Embryonic facial prominence (tissue), 1 donor: ENCODE measurements around the gene PDIA4.
"Not testable (repeated sequence)": the region's sequence is repeated elsewhere in the genome, so short reads cannot be mapped to it uniquely, and the experiment has no call there.

Experiments used
- DNase-seq: peaks from one replicate; pipeline ENCODE4 v3.0.0-alpha.2; 2016; ENCODE audit errors: extremely low spot score

PDIA4 gene

DNA sequence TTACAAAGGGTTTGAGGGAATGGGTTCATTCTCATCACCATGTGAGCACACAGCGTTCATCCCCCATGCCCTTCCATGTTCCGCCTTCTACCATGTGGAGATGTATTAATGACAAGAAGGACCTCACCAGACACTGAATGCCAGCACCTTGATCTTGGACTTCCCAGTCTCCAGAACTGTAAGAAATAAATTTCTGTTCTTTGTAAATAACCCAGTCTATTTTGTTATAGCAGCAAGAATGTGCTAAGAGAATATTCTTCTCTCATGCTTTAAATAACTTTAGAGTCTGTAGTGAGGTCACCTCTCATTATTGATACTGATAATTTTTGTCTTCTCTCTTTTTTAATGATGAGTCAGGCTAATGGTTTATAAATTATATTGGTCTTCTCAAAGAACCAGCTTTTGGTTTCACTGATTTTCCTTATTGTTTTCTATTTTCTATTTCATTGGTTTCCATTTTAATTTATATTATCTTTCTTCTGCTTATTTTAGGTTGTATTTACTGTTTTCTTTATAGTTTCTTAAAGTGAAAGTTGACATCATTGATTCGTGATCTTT is 3.1 kb upstream of the PDIA4 start:
- no peak for DNase-seq

DNA sequence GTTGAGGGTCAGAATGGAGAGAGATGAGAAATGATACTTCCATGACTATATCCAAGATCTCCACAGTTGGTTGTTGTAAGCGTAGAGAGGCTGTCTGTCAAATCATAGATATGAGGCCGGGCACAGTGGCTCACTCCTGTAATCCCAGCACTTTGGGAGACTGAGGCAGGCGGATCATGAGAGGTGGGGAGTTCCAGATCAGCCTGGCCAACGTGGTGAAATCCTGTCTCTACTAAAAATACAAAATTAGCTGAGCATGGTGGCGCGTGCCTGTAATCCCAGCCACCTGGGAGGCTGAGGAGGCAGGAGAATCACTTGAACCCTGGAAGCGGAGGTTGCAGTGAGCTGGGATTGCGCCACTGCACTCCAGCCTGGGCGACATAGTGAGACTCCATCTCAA is 2.1 kb upstream of the PDIA4 start:
- not testable (repeated sequence) for DNase-seq

DNA sequence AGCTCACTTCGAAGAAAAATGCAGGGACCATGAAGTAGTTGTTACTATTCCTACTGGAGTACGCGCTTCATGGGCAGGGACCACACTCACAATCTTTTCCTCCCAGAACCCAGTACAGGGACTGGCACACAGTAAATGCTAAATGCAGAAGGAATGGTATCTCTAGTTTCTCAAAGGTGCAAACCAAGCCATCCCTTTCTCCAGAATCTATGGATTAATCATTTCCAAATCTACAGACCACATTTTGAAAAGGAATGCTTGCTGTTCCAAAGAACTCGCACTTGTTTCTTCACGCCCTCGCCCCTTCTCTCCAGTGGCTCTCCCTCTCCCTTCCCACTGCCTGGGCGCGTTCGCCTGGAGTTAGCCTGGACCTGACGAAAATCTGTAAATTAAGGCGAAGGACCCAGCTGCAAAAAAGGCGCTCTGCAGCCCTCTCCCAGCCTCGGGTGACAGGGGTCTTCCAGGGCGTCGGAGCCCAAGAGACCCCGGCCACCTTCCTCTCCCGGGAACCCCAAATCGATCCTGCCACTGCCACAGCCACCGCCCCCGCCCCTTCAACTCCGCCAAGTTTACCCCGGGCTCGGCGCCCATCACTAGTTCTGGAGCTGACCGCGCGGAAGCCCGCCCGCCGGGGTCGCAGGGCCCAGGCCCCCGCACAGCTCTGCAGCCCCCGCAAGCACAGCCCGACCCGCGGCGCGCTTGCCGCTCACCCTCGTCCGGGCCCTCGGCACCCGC is 527 bp downstream of the PDIA4 start:
- no peak for DNase-seq

DNA sequence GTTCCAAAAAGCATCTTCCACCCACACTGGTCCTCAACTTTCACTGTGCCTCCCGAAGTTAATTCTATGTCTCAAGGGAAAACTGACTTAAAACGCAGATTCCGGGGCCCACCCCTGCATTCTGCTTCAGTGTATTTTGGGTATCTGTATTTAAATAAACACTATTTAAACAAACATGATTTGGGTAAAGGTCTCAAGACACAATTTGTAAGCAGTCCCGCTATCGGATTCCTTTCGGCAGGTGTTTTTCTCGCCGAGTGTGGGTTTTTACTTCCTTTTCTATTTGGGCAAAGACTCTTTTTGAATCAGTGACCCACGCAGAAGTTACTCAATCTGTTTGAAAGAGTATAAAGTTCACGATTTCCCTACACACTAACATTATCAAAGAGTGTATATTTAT is 1.2 kb downstream of the PDIA4 start:
- no peak for DNase-seq

DNA sequence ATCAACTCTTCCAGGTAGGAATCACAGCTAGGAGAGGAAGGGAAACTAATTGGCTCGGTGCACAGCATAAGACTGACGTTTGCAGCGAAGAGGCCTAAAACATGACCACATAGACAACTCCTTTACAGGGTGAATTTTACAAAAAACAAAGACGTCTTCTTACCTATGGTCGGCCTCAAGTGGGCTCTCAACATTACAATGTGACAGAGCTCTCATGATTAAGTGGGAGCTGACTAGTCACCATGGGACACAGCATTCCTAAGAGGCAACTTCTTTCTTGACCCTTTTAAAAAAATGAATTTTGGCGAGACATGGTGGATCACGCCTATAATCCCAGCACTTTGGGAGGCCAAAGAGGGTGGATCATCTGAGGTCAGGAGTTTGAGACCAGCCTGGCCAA is 4.6 kb downstream of the PDIA4 start:
- DNase-seq, result no peak

DNA sequence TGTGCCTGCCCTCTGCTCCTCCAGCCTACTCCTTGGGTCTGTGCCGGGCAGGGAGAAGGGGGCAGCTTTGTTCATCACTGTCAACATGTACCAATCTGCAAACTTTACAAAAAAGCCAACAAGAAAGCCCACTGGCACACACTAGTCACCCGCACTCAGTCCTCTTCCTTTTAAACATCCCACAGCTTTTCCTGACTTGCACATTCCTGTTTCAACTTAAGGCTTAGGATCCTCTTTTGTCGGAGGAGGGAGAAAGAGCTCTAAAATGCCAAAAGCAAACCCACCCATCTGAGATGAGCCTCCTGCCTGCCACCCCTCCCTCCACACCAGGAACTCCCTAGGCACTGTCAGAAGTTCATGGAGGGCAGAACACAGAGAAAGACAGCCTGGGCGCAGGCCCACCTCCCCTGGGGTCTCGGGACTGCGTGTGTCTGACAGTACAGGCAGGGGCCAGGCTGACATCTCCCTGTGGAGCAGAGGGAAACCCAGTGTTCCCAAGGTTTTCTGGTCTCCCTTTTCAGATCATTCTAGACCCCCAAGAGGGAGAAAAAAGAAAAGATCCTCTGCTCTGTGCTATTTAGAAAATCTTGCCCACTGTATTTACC is 5.4 kb downstream of the PDIA4 start:
- DNase-seq, result no peak

DNA sequence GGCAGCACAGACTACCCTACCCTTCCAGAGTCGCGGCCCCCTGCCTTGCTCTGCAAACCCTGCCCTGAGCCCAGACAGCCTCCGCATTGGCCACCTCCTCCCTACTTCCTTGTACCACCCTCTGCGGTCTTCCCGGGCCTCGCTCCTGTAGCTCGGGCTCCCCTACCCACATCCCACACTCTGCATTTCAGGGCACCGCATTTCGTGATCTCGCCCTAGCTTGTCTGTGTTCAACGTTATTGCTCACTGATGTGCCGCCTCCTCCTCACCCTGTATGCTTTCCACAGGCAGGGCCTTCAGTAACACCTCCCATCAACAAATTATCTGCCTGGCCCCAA is 6.6 kb downstream of the PDIA4 start:
- DNase-seq, result no peak

DNA sequence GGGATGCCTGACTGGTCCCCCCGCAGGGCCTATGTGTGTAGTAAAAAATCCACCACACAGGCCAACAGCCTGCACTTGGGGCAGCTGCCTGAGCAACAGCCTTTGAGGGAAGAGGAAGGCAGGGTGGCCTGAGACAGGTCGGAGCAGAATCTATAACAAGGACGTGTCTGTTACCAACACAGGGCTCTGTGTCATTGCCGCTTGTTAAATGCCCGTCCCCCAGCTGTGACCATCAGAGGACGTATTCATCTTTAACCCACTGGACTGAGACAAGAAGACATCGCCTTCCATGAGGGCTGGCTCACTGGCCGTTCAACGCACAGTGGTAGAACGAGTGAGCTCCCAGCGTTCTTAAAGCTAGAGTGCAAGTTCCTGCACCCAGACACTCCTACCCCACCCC is 7.8 kb downstream of the PDIA4 start:
- DNase-seq, result no peak

DNA sequence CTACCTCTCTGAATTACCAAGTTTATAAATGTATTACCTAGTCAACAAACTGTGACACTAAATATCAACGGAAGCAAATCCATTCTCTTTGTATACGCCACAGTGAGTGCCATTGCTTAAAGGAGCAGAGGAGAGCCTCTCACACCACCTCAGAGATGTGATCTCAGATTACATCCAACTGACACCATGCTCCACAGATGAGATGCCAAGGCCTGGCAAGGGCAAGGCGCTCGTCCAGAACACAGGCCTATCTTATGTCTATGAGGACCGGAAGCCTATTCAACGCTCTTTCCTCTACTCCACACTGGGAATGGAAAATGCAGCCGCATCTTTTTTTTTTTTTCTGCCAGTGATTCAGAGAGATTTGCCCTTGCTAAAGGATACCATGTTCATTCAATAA is 11.4 kb downstream of the PDIA4 start:
- DNase-seq, result no peak

DNA sequence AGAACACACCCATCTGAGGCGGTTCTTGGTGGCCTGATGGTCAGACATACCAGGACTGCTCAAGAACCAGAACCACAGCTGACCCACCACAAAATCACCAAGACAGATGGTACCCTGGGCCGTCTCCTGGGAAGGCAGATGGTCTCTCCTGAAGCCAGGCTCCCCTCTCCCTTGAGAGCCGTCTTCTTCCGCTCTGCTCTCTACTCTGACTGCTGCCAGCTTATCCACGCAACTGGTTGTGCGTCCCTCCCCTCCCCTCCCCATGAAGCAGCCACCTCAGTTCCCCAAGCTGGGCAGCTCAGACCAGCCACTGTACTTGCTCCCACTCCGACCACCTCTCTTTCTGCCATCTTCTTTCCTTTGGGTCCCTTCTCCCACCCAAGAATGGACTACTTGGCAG is 14.0 kb downstream of the PDIA4 start:
- DNase-seq, result no peak

DNA sequence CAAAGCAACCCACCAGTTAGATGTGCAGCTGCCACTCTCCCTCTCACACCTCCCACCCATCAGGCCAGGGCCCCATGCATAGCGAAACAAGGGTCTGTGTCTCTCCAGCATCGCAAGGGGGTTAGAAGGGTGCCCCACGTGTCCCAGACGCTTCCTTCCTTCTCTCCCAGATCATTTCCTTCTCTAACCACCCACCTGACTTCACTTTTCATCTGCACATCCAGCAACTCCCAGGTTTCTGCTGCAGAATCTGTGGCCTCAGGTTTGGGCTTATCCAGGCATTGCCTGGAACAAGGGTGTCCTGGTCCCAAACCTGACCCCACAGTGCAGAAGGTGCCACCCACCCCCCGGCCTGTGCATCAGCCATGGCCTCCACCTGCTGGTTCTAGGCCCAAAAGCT is 14.4 kb downstream of the PDIA4 start:
- no peak for DNase-seq

DNA sequence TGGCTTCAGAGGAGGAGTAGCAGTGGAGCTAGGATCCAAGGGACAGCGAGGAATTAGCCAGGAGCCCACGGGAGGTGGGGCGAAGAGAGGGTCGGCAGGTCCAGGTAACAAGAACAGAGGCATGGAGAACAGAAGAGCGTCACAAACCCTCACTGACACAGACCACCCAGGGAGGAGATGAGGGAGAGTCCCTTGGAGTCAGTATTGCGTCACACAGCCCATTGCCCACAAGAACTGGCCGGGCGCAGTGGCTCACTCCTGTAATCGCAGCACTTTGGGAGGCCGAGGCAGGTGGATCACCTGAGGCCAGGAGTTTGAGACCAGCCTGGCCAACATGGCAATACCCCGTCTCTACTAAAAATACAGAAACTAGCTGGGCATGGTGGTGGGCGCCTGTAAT is 15.6 kb downstream of the PDIA4 start:
- DNase-seq, result not testable (repeated sequence)

DNA sequence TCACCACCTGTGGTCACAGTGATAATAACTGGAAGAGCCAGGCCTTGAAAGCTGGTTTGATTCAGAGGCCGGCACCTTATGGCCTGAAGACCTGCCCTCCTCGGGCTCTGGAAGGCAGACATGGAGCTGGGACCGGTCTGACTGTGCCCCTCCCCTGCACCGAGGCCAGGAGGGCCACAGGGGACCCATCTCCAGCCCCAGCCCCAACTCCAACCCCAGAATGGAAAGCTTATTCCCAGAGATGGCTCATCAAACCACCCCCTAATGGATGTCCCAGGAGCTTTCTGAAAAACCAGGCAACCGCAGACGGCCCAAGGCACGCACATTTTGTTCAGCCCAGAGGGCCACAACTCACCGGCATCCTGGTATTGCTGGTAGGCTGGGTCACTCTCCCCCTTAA is 16.8 kb downstream of the PDIA4 start:
- DNase-seq, result no peak

DNA sequence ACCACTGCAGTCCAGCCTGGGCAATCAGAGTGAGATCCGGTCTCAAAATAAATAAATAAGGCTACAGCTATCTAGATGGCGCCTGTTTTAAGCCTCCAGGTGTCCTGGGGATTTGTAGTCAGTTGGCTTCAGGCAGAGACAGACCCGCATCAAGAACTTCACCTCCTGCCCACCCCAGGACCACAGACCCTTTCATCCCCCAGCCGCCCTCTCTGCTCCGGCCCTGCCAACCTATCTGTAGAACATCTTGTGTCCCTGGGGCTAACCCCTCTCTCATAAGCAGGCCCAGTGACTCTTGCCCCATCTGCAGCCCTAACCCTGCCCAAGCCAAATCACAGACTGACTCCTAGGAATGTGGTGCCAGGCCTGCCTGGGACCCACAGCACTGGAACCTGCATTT is 17.9 kb downstream of the PDIA4 start:
- no peak for DNase-seq

DNA sequence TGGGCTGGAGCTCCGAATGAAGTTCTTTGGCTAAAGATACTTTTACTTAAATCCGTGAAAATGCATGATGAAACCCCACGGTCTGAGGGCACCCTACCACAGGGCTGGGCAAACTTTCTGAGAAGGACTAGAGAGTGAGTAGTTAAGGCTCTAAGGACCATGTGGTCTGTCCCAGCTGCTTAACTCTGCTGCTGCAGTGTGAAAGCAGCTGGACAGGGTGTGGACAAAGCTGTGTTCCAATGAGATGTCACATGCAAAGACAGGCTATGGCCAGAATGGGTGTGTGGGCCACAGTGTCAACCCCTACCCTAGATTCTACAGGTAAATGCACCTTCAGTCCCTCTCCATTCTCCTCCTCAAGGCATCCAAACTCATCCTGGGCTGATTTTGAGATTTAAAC is 18.8 kb downstream of the PDIA4 start:
- DNase-seq, result no peak

DNA sequence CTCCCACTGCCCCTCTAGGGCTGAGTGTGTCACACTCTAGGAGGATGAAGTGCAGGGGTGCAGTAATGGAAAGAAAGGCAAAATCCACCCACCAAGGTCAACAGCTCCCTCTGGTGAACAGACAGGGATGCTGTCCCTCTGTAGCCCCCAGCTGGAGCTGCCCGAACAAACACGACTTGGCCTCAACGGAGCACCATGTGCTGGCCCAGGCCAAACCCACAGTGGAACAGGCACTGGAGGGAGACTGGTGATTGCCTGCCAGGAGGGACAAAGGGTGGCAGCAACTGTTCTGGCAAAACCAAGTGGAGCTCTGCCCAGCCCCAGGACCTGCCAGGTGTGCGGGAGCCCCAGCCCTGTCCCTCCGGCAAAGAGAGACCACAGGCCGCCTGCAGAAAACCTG is 20.7 kb downstream of the PDIA4 start:
- DNase-seq, result no peak

DNA sequence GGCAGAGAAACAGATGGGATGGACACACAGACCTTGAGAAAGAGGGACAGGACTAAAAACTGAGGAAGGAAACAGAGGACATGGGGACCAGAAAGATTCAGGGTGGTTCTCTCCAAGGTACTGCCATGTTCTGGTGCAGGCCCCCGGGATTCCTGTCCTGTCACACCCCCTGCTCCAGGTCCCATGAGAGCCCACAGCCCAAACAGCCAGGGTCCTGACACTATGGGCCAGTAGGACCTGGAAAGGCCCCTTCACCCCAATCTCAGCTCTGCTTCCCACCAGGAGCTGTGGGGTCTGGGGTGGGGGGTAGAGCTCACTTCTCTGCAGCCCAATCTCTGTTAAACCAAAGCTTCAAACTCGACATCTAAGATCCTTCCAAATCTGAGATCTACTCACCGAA is 21.2 kb downstream of the PDIA4 start:
- DNase-seq, result no peak

DNA sequence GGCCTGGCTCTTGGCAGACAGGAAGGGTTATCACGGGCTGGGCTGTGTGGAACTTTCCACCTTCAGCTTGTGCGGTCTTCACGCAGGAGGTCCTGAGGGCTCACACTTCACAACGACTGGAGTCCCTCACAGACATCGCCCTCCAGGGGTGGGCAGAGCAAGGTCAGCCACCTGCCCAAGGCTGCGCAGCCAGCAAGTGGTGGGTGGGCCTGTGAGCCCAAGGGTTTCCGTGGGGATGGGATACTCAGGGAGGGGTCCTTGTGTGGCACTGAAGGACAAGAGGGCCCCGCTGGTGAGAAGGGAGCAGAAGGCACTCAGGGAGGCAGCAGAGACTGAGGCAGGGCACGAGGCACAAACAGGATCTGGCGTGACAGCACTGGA is 22.0 kb downstream of the PDIA4 start:
- no peak for DNase-seq

DNA sequence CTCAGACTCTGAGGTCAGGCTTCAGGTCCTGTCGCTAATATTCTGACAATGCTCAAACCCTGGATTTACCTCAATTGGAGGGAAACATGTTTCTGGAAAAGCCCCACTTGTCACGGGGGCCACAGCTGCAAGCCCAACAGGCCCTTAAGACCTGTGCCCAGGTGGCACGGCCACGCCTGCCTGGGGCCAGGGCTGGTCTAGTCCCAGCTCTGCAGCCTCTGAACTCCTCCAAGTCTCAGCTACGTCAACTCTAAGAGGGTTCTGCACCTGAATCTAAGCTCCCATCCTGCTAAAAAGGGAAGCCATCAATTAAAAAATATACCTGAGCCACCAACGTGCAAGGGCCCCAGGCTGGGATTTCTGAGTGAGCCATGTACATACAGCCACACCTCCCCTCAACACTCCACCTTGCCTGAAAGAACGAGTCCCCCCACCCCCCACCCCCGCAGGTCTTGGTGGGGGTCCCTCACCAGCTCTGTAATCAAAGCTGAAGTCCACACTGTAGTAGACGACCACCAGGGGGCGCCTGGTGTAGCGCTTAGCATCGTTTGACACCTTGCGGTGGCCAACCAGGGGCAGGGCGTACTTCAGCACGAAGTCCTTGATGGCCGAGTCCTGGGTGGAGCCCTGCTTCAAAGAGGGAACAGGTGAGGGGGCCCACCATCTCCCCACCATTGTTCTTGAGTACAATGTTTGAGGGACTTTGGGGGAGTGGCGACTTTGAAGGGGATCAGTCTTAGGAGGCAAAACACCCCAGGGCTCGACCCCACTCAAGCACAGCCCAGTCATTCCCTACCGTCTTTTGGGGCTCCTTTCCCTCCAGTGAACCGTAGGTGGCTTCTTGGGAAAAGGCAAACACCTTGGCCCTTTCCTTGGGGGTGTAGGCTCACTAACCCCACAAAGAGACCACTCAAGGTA is 22.6 kb downstream of the PDIA4 start:
- DNase-seq, result peak; percentile 14

DNA sequence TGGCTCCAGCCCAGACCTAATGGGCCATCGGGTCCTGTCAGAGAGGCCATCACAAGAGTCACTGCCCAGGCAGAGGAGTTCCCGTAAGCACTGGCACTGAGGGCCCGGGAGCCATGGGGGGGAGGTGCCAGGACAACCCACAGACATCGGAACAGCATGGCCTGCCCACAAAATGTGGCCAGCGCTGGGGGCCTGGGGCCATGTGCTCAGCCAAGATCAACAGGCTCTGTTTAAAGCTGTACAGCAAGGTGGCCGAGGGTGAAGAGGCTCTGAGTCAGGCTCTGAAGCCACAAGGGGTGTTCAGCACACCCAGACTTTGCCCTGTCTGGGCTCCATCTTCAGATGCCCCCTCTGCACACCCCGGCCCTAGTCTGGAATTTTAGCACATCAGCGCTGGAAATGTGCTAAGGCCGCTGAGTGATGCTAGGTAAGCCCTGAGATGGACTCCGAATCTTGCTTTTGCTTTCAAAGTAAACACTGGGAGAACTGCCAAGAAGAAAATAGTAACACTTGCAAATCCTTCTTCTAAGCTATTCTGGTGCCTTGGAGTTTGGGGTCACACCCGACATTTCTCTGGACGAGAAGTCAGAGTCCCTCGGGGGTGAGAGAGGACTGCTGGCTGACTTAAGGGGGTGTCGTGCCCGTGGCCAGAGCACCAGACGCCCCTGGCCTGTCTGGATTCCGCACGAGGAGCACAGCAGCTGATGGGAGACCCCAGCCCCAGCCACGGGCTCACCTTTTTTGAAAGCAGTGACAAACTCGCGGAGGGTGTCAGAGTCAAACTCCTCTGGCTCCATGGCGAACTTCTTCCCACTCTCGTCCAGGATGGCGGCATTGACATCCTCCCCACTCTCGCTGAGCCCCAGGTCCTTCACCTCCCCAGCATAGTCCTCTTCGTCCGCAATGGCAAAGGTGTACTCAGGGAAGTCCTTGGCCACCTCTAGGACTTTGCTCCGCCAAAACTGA is 23.6 kb downstream of the PDIA4 start:
- no peak for DNase-seq

DNA sequence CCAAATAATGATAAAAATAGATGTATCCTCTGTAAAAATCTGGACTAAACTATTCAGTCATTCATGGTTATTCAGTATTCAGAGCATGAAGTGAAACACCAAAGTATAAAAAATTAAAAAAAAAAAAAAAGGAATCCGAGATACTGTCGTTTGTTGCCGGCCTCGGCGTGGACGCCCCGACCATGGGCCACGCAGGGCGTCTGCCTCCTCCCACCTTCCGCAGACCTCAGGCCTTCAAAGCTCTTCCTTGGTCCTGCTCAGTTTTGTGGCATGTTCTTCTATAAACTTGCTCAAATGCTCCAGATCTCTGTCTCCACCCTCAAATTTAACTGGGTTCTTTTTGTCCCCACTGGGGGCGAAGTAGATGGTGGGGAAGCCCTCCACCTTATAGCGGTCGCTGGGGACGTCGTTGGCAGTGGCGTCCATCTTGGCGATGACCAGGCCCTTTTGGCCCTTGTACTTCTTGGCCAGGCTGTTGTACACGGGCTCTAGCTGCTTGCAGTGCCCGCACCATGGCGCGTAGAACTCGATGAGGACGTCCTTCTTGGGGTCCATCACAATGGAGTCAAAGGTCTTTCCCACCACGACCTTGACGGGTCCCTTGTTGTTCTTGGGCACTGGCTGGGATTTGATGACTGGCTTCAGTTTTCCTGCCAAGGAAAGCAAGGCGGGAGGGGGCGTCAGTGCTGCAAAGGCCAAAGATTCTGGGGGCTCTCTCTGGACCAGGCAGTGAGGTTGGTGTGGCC is 24.6 kb downstream of the PDIA4 start:
- no peak for DNase-seq
